Sigmoid colon (tissue), 7 donors: ENCODE results near the gene BCAS4. TPM values are rescaled to one million over a fixed set of nuclear protein-coding genes. Genes with fewer than 3 reads are reported as not detected.

Experiments used
- DNase-seq: peaks from one replicate; pipeline ENCODE4 v3.0.0-alpha.2; 2019
- H3K27ac ChIP-seq, 4 donors: fragments of 200-600 bp; sonication (generic); one replicate each; pipeline ENCODE4 v1.5.1; 2016 to 2019; ENCODE audit warnings: mild to moderate bottlenecking in 1 of 4
- H3K27me3 ChIP-seq, 3 donors: fragments of 200-600 bp; sonication (generic); one replicate each; pipeline ENCODE4 v1.5.1; 2019; ENCODE audit warnings: mild to moderate bottlenecking in 1 of 3
- H3K36me3 ChIP-seq, 4 donors: fragments of 200-600 bp; sonication (generic); one replicate each; pipeline ENCODE4 v1.5.1; 2016 to 2019
- H3K4me1 ChIP-seq, 4 donors: fragments of 200-600 bp; sonication (generic); one replicate each; pipeline ENCODE4 v1.5.1; 2017 to 2019
- H3K4me3 ChIP-seq, 4 donors: fragments of 200-600 bp; sonication (generic); one replicate each; pipeline ENCODE4 v1.5.1; 2017 to 2019; ENCODE audit warnings: mild to moderate bottlenecking in 2 of 4, moderate library complexity in 1 of 4
- H3K9me3 ChIP-seq, 4 donors: fragments of 200-600 bp in 3 of 4; sonication (generic) in 3 of 4; one replicate each; pipeline versions ENCODE4 v1.5.1 to v1.6.1; 2013 to 2019
- CTCF ChIP-seq, 4 experiments: fragments of 450-650 bp in 3 of 4; fragments of 200-600 bp in 1 of 4; IDR thresholded peaks; one replicate each; pipeline ENCODE4 v1.5.1; 2016 to 2019; ENCODE audit warnings: antibody characterized with exemption in 4 of 4, mild to moderate bottlenecking in 3 of 4, moderate library complexity in 2 of 4
- EP300 ChIP-seq, 4 donors: sonication (generic); formaldehyde crosslinking; IDR thresholded peaks; one replicate each; pipeline ENCODE4 v1.6.1; 2017; ENCODE audit warnings: antibody characterized with exemption in 4 of 4
- POLR2A ChIP-seq, 2 donors: fragments of 450-650 bp; IDR thresholded peaks; one replicate each; pipeline ENCODE4 v1.6.1; 2016; ENCODE audit warnings: antibody characterized with exemption in 2 of 2, mild to moderate bottlenecking in 2 of 2, moderate library complexity in 2 of 2
- POLR2AphosphoS5 ChIP-seq, 4 donors: sonication (generic); formaldehyde crosslinking; IDR thresholded peaks; one replicate each; pipeline ENCODE4 v1.6.1; 2017; ENCODE audit warnings: antibody characterized with exemption in 4 of 4
- WGBS, 2 donors: extraction: QIAGEN DNeasy Blood & Tissue Kit; methylation state at CpG; one replicate each; pipeline ENCODE4 v1.1.7; 2013; 5-methylcytosine and 5-hydroxymethylcytosine counted together
- intact Hi-C: fragments of 100-400 bp; cut with DNase I; formaldehyde crosslinking; loops from one replicate; pipeline ENCODE4 v1.15.1; 2023
- polyA plus RNA-seq, 3 donors: library from polyadenylated mRNA; stranded (reverse); fragments of 200-250 nt; gene quantifications; one replicate each; pipeline ENCODE4 v1.2.3, GENCODE V29; 2013
- total RNA-seq, 4 donors: library from RNA; depleted of rRNA; stranded (reverse); fragments of >200 nt; gene quantifications; one replicate each; pipeline ENCODE4 v1.1.0, GENCODE V29; 2016
- donor health status: healthy with polysubstance abuse.
- donor health status: Bipolar disorder and iron deficiency.
- donor health status: healthy.

BCAS4 gene
- total and polyA plus RNA-seq, 7 donors = 0.46 to 10.1 (median 3.5) TPM

- no peaks in the 10 kb centered on the region for H3K36me3 ChIP-seq
- peaks cover 0 to 16% (median 14%) of the 10 kb centered on the region in 4 donors for H3K4me1 ChIP-seq
- WGBS, 2 donors = 60 to 67% methylated on average over 8 of the region's 8 CpGs
- H3K9me3 ChIP-seq = no peaks in the 10 kb centered on the region
- no peaks in the 10 kb centered on the region for H3K27me3 ChIP-seq
- no peak for TF ChIP-seq POLR2A (IDR thresholded peaks at IDR 0.05)
- TF ChIP-seq POLR2AphosphoS5 (IDR thresholded peaks at IDR 0.05) = no peak
- TF ChIP-seq EP300 (IDR thresholded peaks at IDR 0.05) = no peak
- no peak for TF ChIP-seq CTCF (IDR thresholded peaks at IDR 0.05)
- DNase-seq = peak; percentile 80
- H3K4me3 ChIP-seq = peak overlapping the region in 1 of 4 donors; percentile 13
- H3K27ac ChIP-seq = peak overlapping the region in 3 of 4 donors; percentile 9 to 57 (median 28)
- intact Hi-C loops = no loop called here
Observed at GRCh38 chr20:50848341-50848808, 53.5 kb downstream of the BCAS4 start.

GRCh38 chr20:50848846-50849673 is 54.2 kb downstream of the BCAS4 start:
- peaks cover 0 to 16% (median 14%) of the 10 kb centered on the region in 4 donors for H3K4me1 ChIP-seq
- TF ChIP-seq POLR2AphosphoS5 (IDR thresholded peaks at IDR 0.05) = peak in 1 of 4 donors; percentile 56
- peak in 1 of 4 donors; percentile 72 for TF ChIP-seq EP300 (IDR thresholded peaks at IDR 0.05)
- no peak for TF ChIP-seq POLR2A (IDR thresholded peaks at IDR 0.05)
- TF ChIP-seq CTCF (IDR thresholded peaks at IDR 0.05) = no peak
- no peaks in the 10 kb centered on the region for H3K9me3 ChIP-seq
- H3K36me3 ChIP-seq = no peaks in the 10 kb centered on the region
- WGBS, 2 donors = 61 to 68% methylated on average over 18 of the region's 18 CpGs
- peak overlapping the region; percentile 9 to 57 (median 25) for H3K27ac ChIP-seq
- no peaks in the 10 kb centered on the region for H3K27me3 ChIP-seq
- intact Hi-C loops = no loop called here
- H3K4me3 ChIP-seq = peak overlapping the region in 2 of 4 donors; percentile 5 to 13
- no peak for DNase-seq

GRCh38 chr20:50850721-50851286 is 55.9 kb downstream of the BCAS4 start:
- Histone ChIP-seq H3K9me3 (no peaks in the 10 kb centered on the region), H3K27me3 (no peaks in the 10 kb centered on the region), H3K27ac (no peak overlapping the region), H3K4me3 (no peak overlapping the region), H3K36me3 (no peaks in the 10 kb centered on the region), H3K4me1 (peaks cover 0 to 16% (median 14%) of the 10 kb centered on the region in 4 donors)
- intact Hi-C loops = no loop called here
- no peak for TF ChIP-seq POLR2A (IDR thresholded peaks at IDR 0.05)
- TF ChIP-seq EP300 (IDR thresholded peaks at IDR 0.05) = no peak
- no peak for TF ChIP-seq POLR2AphosphoS5 (IDR thresholded peaks at IDR 0.05)
- TF ChIP-seq CTCF (IDR thresholded peaks at IDR 0.05) = no peak
- WGBS, 2 donors = 17 to 45% methylated on average over 13 of the region's 13 CpGs
- DNase-seq = no peak

GRCh38 chr20:50852085-50852484 is 57.2 kb downstream of the BCAS4 start:
- intact Hi-C loops = no loop called here
- Histone ChIP-seq H3K36me3 (no peaks in the 10 kb centered on the region), H3K4me3 (no peak overlapping the region), H3K27me3 (no peaks in the 10 kb centered on the region), H3K4me1 (peaks cover 0 to 16% (median 14%) of the 10 kb centered on the region in 4 donors), H3K27ac (no peak overlapping the region), H3K9me3 (no peaks in the 10 kb centered on the region)
- TF ChIP-seq POLR2AphosphoS5 (IDR thresholded peaks at IDR 0.05) (no peak), CTCF (IDR thresholded peaks at IDR 0.05) (no peak), EP300 (IDR thresholded peaks at IDR 0.05) (no peak), POLR2A (IDR thresholded peaks at IDR 0.05) (no peak)
- WGBS, 2 donors = 96 to 98% methylated on average over 9 of the region's 9 CpGs
- no peak for DNase-seq
